Measurements from ENCODE around the gene PRDM15. TPM values are rescaled to one million over a fixed set of nuclear protein-coding genes. Genes with fewer than 3 reads are reported as not detected.
A peak's percentile ranks its signal among the peaks of the same experiment; 100 is the strongest.

The PRDM15 gene
- total RNA-seq, 4 donors from 2014 or later, result 11.8 to 33.7 (median 18.5) TPM

DNA sequence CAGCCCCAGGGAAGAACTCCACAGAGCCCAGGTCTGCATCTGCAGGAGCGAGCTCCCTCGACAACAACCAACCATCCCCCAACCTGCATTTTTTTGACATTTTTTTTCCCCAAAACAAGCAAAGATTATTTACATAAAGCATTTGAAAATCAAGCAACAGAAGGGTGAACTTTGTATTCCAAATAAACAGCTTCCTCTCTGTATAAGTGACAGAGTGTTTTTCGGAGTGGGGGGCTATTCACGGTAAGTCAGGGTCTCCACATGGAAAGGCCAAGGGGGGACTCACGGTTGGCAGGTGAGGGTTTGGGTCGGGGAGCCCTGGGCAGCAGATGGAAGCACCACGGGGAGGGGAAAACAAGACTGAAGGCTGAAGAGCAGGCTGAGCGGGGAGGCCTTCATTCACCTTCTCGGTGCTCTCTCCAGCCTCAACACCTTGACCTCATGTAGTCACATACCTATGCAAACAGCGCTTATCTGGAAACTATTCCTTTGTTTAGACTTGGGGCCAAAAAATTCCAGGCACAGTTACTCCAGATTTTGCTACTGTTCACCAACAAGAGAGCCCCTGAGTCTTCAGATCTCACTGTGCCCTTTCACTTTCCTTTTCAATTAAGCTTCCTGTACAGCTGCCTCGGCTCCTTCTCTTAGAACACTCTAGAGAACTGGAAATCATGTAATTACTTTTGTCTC, 47.1 kb upstream of the PRDM15 start:
- Histone ChIP-seq H3K36me3 (no peaks in the 10 kb centered on the region), H3K4me3 (peak overlapping the region; percentile 8 to 57 (median 44)), H3K9me3 (no peaks in the 10 kb centered on the region), H3K4me1 (peaks cover 0 to 81% (median 30%) of the 10 kb centered on the region in 4 donors), H3K27ac (peak overlapping the region; percentile 60 to 90 (median 89)), H3K27me3 (no peaks in the 10 kb centered on the region)
- TF ChIP-seq EP300 (IDR thresholded peaks at IDR 0.05), result peak in 1 of 2 donors; percentile 48
- TF ChIP-seq, protein P1, sequence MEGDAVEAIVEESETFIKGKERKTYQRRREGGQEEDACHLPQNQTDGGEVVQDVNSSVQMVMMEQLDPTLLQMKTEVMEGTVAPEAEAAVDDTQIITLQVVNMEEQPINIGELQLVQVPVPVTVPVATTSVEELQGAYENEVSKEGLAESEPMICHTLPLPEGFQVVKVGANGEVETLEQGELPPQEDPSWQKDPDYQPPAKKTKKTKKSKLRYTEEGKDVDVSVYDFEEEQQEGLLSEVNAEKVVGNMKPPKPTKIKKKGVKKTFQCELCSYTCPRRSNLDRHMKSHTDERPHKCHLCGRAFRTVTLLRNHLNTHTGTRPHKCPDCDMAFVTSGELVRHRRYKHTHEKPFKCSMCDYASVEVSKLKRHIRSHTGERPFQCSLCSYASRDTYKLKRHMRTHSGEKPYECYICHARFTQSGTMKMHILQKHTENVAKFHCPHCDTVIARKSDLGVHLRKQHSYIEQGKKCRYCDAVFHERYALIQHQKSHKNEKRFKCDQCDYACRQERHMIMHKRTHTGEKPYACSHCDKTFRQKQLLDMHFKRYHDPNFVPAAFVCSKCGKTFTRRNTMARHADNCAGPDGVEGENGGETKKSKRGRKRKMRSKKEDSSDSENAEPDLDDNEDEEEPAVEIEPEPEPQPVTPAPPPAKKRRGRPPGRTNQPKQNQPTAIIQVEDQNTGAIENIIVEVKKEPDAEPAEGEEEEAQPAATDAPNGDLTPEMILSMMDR (IDR thresholded peaks at IDR 0.05), result no peak
- no peak for TF ChIP-seq POLR2A (IDR thresholded peaks at IDR 0.05)
- no peak for DNase-seq (ENCODE audit: low spot score in 2 of 2)
- 9 to 17% methylated on average over 11 of the region's 11 CpGs for WGBS, 2 donors

DNA sequence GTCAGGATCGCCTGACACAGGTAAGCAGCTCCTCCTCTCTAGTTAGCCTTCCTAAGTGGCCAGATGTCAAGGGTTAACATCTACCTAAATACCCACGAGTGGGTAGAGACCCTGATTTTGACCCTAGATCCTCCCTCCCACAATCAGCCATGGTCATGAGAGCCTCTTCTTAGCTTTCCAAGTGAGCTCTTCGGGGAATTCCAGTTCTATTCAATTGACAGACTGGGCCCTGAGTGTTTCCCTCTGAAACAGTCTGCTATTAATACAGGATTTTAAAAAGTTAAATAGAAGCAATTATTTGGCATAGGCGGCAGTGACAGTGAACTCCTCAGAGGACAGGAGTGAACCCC, 46.6 kb upstream of the PRDM15 start:
- H3K27me3 ChIP-seq, result no peaks in the 10 kb centered on the region
- peak overlapping the region; percentile 8 to 57 (median 44) for H3K4me3 ChIP-seq
- TF ChIP-seq, protein P1 (IDR thresholded peaks at IDR 0.05), result no peak
- TF ChIP-seq EP300 (IDR thresholded peaks at IDR 0.05), result no peak
- TF ChIP-seq POLR2A (IDR thresholded peaks at IDR 0.05), result no peak
- whole genome bisulfite sequencing, 2 donors, result 36 to 43% methylated on average over 4 of the region's 4 CpGs
- peak overlapping the region; percentile 60 to 90 (median 89) for H3K27ac ChIP-seq
- peaks cover 0 to 86% (median 28%) of the 10 kb centered on the region in 4 donors for H3K4me1 ChIP-seq
- no peaks in the 10 kb centered on the region for H3K36me3 ChIP-seq
- no peaks in the 10 kb centered on the region for H3K9me3 ChIP-seq
- no peak for DNase-seq (ENCODE audit: low spot score in 2 of 2)

DNA sequence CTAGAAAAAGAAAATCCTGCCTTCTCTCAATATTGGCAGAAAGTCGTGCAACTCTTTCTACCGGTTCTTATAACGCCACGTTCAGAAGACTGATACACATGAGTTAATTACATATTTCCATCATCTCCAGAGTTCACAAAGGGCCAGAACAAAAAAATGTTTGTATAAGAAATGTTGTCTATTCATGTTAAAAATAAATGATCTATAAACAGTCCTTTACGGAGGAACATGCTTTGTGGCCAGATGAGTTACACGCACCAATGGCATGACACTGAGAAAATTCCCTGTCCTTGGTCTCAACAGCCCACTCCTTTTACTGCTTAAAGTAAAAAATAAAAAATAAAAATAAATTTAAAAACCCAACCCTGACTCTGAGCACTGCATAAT, 45.2 kb upstream of the PRDM15 start:
- no peaks in the 10 kb centered on the region for H3K9me3 ChIP-seq
- H3K4me1 ChIP-seq, result peaks cover 0 to 80% (median 27%) of the 10 kb centered on the region in 4 donors
- H3K4me3 ChIP-seq, result peak overlapping the region in 1 of 4 donors; percentile 32
- TF ChIP-seq, protein P1 (IDR thresholded peaks at IDR 0.05), result no peak
- TF ChIP-seq EP300 (IDR thresholded peaks at IDR 0.05) (no peak), POLR2A (IDR thresholded peaks at IDR 0.05) (no peak)
- peaks cover 0 to 8% (median 0%) of the 10 kb centered on the region in 3 donors for H3K36me3 ChIP-seq
- DNase-seq (ENCODE audit: low spot score in 2 of 2), result no peak
- WGBS, 2 donors, result 41 to 46% methylated on average over 6 of the region's 6 CpGs
- no peaks in the 10 kb centered on the region for H3K27me3 ChIP-seq
- peak overlapping the region; percentile 18 to 90 (median 89) for H3K27ac ChIP-seq

- H3K27ac ChIP-seq, result peak overlapping the region; percentile 18 to 90 (median 74)
- H3K9me3 ChIP-seq, result no peaks in the 10 kb centered on the region
- TF ChIP-seq, protein P1 (IDR thresholded peaks at IDR 0.05), result no peak
- TF ChIP-seq POLR2A (IDR thresholded peaks at IDR 0.05) (no peak), EP300 (IDR thresholded peaks at IDR 0.05) (peak in 1 of 2 donors; percentile 38)
- WGBS, 2 donors, result 31 to 34% methylated on average over 7 of the region's 7 CpGs
- no peak for DNase-seq (ENCODE audit: low spot score in 2 of 2)
- H3K36me3 ChIP-seq, result peaks cover 0 to 13% (median 0%) of the 10 kb centered on the region in 3 donors
- peaks cover 0 to 76% (median 25%) of the 10 kb centered on the region in 4 donors for H3K4me1 ChIP-seq
- H3K4me3 ChIP-seq, result peak overlapping the region in 1 of 4 donors; percentile 32
- no peaks in the 10 kb centered on the region for H3K27me3 ChIP-seq
Measured at GRCh38 chr21:41923631-41924367, 44.7 kb upstream of the PRDM15 start.

DNA sequence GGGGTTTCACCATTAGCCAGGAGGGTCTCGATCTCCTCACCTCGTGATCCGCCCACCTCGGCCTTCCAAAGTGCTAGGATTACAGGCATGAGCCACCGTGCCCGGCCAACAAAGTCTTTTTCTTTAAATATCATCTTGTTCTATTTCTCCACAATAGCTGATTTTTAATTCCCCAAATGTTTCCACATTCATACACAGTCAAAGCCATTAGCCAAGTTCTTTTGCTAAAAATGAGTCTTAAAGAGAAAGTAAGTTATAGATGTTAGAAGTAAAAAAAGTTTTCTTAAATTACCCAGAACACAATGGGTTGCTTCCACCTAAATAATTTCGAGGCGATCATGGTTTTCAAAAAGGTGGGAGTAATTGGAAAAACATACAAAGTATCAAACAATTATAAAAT, 44.0 kb upstream of the PRDM15 start:
- WGBS, 2 donors, result 29 to 41% methylated on average over 8 of the region's 8 CpGs

More for the DNA sequence above, 44.0 kb upstream of the PRDM15 start:
- no peak for DNase-seq (ENCODE audit: low spot score in 2 of 2)
- Histone ChIP-seq H3K27ac (peak overlapping the region; percentile 18 to 90 (median 74)), H3K4me1 (peaks cover 0 to 71% (median 25%) of the 10 kb centered on the region in 4 donors), H3K27me3 (no peaks in the 10 kb centered on the region), H3K9me3 (no peaks in the 10 kb centered on the region), H3K4me3 (peak overlapping the region in 1 of 4 donors; percentile 10), H3K36me3 (peaks cover 0 to 19% (median 0%) of the 10 kb centered on the region in 3 donors)
- TF ChIP-seq EP300 (IDR thresholded peaks at IDR 0.05) (no peak), POLR2A (IDR thresholded peaks at IDR 0.05) (no peak)
- TF ChIP-seq, protein P1 (IDR thresholded peaks at IDR 0.05), result no peak

Data from tibial nerve (tissue), 4 donors.